Measurements from ENCODE around the gene RPLP2. TPM values are rescaled to one million over a fixed set of nuclear protein-coding genes. Genes with fewer than 3 reads are reported as not detected.
A peak's percentile ranks its signal among the peaks of the same experiment; 100 is the strongest.

RPLP2 gene
- total RNA-seq, 3 donors from 2014 or later (not counting 1 experiment from before 2014, with no cell fraction given), result 1,482 to 1,846 (median 1,534) TPM

DNA sequence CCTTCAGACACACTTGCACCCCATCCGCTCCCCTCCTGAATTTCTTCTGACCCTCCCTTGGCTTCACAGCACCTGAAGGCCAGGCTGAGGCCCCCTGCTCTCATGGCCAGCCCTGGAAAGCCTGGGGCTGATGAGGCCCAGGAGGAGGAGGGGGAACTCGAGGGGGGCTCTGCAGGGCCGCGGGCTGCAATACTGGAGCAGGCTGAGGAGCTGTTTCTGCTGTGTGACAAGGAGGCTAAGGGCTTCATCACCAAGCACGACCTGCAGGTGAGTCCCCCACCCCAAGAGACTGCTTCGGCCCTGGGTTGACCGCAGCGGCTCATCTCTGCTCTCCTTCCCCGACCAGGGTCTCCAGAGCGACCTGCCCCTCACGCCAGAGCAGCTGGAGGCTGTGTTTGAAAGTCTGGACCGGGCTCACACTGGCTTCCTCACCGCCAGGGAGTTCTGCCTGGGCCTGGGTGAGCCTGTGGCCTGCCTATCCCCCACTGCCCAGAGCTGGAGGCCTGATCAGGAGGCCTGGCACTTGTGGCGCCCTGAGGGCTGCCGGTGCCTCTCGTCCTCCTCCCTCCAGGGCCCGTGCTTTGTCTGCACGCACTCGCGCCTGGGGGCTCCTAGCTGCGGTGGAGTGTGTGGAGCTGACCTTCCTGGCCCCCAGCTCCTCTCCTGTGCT is 18.9 kb downstream of the RPLP2 start:
- 76% methylated on average over 21 of the region's 21 CpGs for WGBS (ENCODE audit: insufficient coverage)

DNA sequence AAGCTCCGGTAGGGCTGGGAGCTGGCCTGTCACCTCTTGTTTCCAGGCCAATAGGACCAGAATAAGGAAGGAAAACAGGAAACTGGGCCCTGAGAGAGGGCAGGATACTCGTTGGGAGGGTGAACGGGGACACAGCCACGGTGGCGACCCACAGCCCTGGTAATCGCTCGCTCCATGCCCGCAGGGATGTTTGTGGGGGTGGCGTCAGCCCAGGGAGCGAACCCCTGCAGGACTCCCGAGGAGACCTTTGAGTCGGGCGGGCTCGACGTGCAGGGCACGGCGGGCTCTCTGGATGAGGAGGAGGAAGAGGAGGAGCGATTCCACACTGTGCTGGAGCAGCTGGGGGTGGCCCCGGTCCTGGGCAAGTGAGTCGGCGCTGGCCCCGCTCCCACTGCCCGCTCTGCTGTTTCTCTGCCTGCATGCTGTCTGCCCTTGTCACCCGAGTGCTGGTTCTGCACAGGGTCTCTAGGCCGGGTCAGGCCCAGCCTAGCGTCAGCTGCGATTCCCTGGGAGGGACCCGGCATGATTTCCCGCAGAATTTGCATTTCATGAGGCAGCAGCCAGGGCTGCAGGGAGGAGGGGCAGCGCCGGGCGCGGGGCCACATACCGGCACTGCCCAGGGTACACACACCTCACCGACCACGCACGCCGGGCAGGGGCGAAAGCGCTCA is 19.5 kb downstream of the RPLP2 start:
- H3K4me3 Mint-ChIP-seq, result peak overlapping the region; percentile 72
- 16% methylated on average over 40 of the region's 40 CpGs for WGBS (ENCODE audit: insufficient coverage)
- H3K27me3 Mint-ChIP-seq (ENCODE audit: low read depth in 2 of 2), result peaks cover 8 to 35% of the 10 kb centered on the region in 2 donors

More for the DNA sequence above, 18.9 kb downstream of the RPLP2 start:
- ATAC-seq (no peak), DNase-seq (no peak)
- Histone ChIP-seq H3K4me1 (ENCODE audit: control insufficient read depth, insufficient read depth, low read length) (peaks cover 64% of the 10 kb centered on the region), H3K36me3 (ENCODE audit: control insufficient read depth, insufficient read depth, low read length) (peaks cover 6% of the 10 kb centered on the region), H3K27me3 (ENCODE audit: control insufficient read depth, insufficient read depth, low read length) (peaks cover 19% of the 10 kb centered on the region), H3K4me3 (ENCODE audit: low read length) (no peak overlapping the region), H3K27ac (ENCODE audit: low read length) (no peak overlapping the region), H3K9me3 (ENCODE audit: control insufficient read depth, insufficient read depth, low read length) (no peaks in the 10 kb centered on the region)
- Mint-ChIP-seq H3K9me3 (no peaks in the 10 kb centered on the region), H3K4me3 (peak overlapping the region; percentile 76), H3K27me3 (ENCODE audit: low read depth in 2 of 2) (peaks cover 8 to 35% of the 10 kb centered on the region in 2 donors), H3K4me1 (peaks cover 0 to 37% of the 10 kb centered on the region in 2 donors), H3K36me3 (no peaks in the 10 kb centered on the region), H3K27ac (peak overlapping the region in 1 of 2 donors; percentile 52)
- intact Hi-C loops (cut with micrococcal nuclease), result no loop called here
- TF ChIP-seq, protein P1, sequence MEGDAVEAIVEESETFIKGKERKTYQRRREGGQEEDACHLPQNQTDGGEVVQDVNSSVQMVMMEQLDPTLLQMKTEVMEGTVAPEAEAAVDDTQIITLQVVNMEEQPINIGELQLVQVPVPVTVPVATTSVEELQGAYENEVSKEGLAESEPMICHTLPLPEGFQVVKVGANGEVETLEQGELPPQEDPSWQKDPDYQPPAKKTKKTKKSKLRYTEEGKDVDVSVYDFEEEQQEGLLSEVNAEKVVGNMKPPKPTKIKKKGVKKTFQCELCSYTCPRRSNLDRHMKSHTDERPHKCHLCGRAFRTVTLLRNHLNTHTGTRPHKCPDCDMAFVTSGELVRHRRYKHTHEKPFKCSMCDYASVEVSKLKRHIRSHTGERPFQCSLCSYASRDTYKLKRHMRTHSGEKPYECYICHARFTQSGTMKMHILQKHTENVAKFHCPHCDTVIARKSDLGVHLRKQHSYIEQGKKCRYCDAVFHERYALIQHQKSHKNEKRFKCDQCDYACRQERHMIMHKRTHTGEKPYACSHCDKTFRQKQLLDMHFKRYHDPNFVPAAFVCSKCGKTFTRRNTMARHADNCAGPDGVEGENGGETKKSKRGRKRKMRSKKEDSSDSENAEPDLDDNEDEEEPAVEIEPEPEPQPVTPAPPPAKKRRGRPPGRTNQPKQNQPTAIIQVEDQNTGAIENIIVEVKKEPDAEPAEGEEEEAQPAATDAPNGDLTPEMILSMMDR (IDR thresholded peaks at IDR 0.05), result no peak

DNA sequence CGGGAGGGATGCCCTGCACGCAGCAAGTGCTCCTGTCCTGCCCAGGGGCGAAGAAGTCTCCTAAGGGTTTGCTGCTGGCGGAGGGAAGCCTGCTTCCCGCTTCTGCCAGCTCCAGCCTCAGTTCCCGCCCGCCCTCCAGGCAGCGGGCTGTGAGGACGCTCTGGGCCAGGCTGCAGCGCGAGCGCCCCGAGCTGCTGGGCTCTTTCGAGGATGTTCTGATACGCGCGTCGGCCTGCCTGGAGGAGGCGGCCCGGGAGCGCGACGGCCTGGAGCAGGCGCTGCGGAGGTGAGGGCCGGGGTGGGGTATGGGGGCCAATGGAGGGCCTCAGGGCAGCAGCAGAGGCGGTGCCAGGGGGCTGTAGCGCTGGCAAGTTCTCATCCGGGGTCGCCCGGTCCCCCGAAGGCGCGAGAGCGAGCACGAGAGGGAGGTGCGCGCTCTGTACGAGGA is 20.1 kb downstream of the RPLP2 start:
- peak in 1 of 3 donors; percentile 5 for ATAC-seq
- H3K4me3 ChIP-seq (ENCODE audit: low read length), result no peak overlapping the region
- intact Hi-C loops (cut with micrococcal nuclease), result no loop called here
- whole genome bisulfite sequencing (ENCODE audit: insufficient coverage), result 3% methylated on average over 39 of the region's 39 CpGs
- peaks cover 8 to 35% of the 10 kb centered on the region in 2 donors for H3K27me3 Mint-ChIP-seq (ENCODE audit: low read depth in 2 of 2)
- no peak overlapping the region for H3K27ac Mint-ChIP-seq
- TF ChIP-seq, protein P1 (IDR thresholded peaks at IDR 0.05), result no peak
- peaks cover 0 to 37% of the 10 kb centered on the region in 2 donors for H3K4me1 Mint-ChIP-seq
- H3K36me3 ChIP-seq (ENCODE audit: control insufficient read depth, insufficient read depth, low read length), result peaks cover 4% of the 10 kb centered on the region
- no peaks in the 10 kb centered on the region for H3K9me3 Mint-ChIP-seq
- no peak for DNase-seq
- H3K4me1 ChIP-seq (ENCODE audit: control insufficient read depth, insufficient read depth, low read length), result peaks cover 76% of the 10 kb centered on the region
- no peaks in the 10 kb centered on the region for H3K9me3 ChIP-seq (ENCODE audit: control insufficient read depth, insufficient read depth, low read length)
- H3K27me3 ChIP-seq (ENCODE audit: control insufficient read depth, insufficient read depth, low read length), result peaks cover 19% of the 10 kb centered on the region
- H3K4me3 Mint-ChIP-seq, result peak overlapping the region; percentile 72
- H3K36me3 Mint-ChIP-seq, result no peaks in the 10 kb centered on the region
- H3K27ac ChIP-seq (ENCODE audit: low read length), result no peak overlapping the region

More for the DNA sequence above, 19.5 kb downstream of the RPLP2 start:
- no peaks in the 10 kb centered on the region for H3K36me3 Mint-ChIP-seq
- no peak overlapping the region for H3K27ac Mint-ChIP-seq
- H3K9me3 ChIP-seq (ENCODE audit: control insufficient read depth, insufficient read depth, low read length), result no peaks in the 10 kb centered on the region
- TF ChIP-seq, protein P1 (IDR thresholded peaks at IDR 0.05), result no peak
- H3K27ac ChIP-seq (ENCODE audit: low read length), result no peak overlapping the region
- H3K36me3 ChIP-seq (ENCODE audit: control insufficient read depth, insufficient read depth, low read length), result peaks cover 6% of the 10 kb centered on the region
- peaks cover 0 to 37% of the 10 kb centered on the region in 2 donors for H3K4me1 Mint-ChIP-seq
- intact Hi-C loops (cut with micrococcal nuclease), result no loop called here
- no peak overlapping the region for H3K4me3 ChIP-seq (ENCODE audit: low read length)
- H3K4me1 ChIP-seq (ENCODE audit: control insufficient read depth, insufficient read depth, low read length), result peaks cover 70% of the 10 kb centered on the region
- H3K27me3 ChIP-seq (ENCODE audit: control insufficient read depth, insufficient read depth, low read length), result peaks cover 19% of the 10 kb centered on the region
- ATAC-seq, result no peak
- no peaks in the 10 kb centered on the region for H3K9me3 Mint-ChIP-seq
- no peak for DNase-seq
